GM12878 (cell line): Measurements from ENCODE around the gene PYHIN1.
"Not testable (repeated sequence)": the region's sequence is repeated elsewhere in the genome, so short reads cannot be mapped to it uniquely, and the experiment has no call there.

Experiments used
- CEBPZ ChIP-seq: fragments of 150-350 bp; IDR thresholded peaks from 2 replicates; pipeline ENCODE4 v1.6.1; 2016; ENCODE audit warnings: low read depth, low read length
- EGR1 ChIP-seq, 2 experiments: IDR thresholded peaks; 1 replicate in 1 of 2; 2 replicates in 1 of 2; pipeline ENCODE4 v1.6.1; 2011 to 2012; ENCODE audit warnings: low read depth in 2 of 2, low read length in 2 of 2, borderline replicate concordance in 1 of 2, mild to moderate bottlenecking in 1 of 2, moderate library complexity in 1 of 2
- EP300 ChIP-seq, 2 experiments: fragments of 150-350 bp in 1 of 2; IDR thresholded peaks; 2 replicates each; pipeline ENCODE4 v1.6.1; 2011 to 2012; ENCODE audit warnings: low read depth in 2 of 2, low read length in 2 of 2, borderline replicate concordance in 1 of 2, improper control_type of control experiment in 1 of 2, inconsistent platforms in 1 of 2; ENCODE audit not compliant: control insufficient read depth in 1 of 2
- POLR2A ChIP-seq: IDR thresholded peaks from 2 replicates; pipeline ENCODE4 v1.6.1; 2011; ENCODE audit warnings: low read depth, mild to moderate bottlenecking, low read length
- POLR2AphosphoS2 ChIP-seq: IDR thresholded peaks from 2 replicates; pipeline ENCODE4 v1.6.1; 2011; ENCODE audit warnings: low read depth, mild to moderate bottlenecking, low read length, improper control_type of control experiment, moderate library complexity
- POLR2AphosphoS5 ChIP-seq: IDR thresholded peaks from 2 replicates; pipeline ENCODE4 v1.6.1; 2011; ENCODE audit warnings: mild to moderate bottlenecking, low read length, inconsistent platforms
- PRDM15 ChIP-seq: fragments of 450-650 bp; formaldehyde crosslinking; IDR thresholded peaks from 2 replicates; pipeline ENCODE4 v1.4.0; 2020; ENCODE audit warnings: mild to moderate bottlenecking, moderate library complexity
- RAD21 ChIP-seq: IDR thresholded peaks from 2 replicates; pipeline ENCODE4 v1.6.1; 2011; ENCODE audit warnings: mild to moderate bottlenecking, low read depth, low read length, moderate library complexity; ENCODE audit not compliant: insufficient read depth
- RELA ChIP-seq: fragments of 450-650 bp; IDR thresholded peaks from 2 replicates; pipeline ENCODE4 v1.8.0; 2014; ENCODE audit warnings: borderline replicate concordance; ENCODE audit not compliant: partially characterized antibody
- TAF1 ChIP-seq: IDR thresholded peaks from 2 replicates; pipeline ENCODE4 v1.6.1; 2011; ENCODE audit warnings: mild to moderate bottlenecking, low read depth, low read length, borderline replicate concordance
- YBX1 ChIP-seq: fragments of 450-650 bp; IDR thresholded peaks from 2 replicates; pipeline ENCODE4 v1.6.1; 2016; ENCODE audit warnings: antibody characterized with exemption
- ZBED1 ChIP-seq: IDR thresholded peaks from 2 replicates; pipeline ENCODE4 v1.6.1; 2016; ENCODE audit warnings: borderline replicate concordance
- TF ChIP-seq, protein P1 (sequence below), 3 experiments: IDR thresholded peaks in 2 of 3; conservative IDR thresholded peaks in 1 of 3; 2 replicates each; pipeline ENCODE4 v1.5.1; 2011; ENCODE audit warnings: low read depth in 3 of 3, low read length in 3 of 3, mild to moderate bottlenecking in 3 of 3, control low read depth in 2 of 3, moderate library complexity in 2 of 3, inconsistent platforms in 1 of 3, mixed read lengths in 1 of 3; ENCODE audit not compliant: control insufficient read depth in 2 of 3, insufficient read depth in 1 of 3; ENCODE audit errors: extremely low read depth in 1 of 3

- TF ChIP-seq TAF1; CEBPZ; EGR1 (IDR thresholded peaks at IDR 0.05; ENCODE audit: borderline replicate concordance in 1 of 2, low read depth in 2 of 2, low read length in 2 of 2); EP300 (IDR thresholded peaks at IDR 0.05; ENCODE audit: borderline replicate concordance in 1 of 2, control insufficient read depth in 1 of 2, low read depth in 2 of 2, low read length in 2 of 2); ZBED1; PRDM15; RAD21; RELA; YBX1; POLR2A; POLR2AphosphoS2: not testable (repeated sequence)
- TF ChIP-seq POLR2AphosphoS5: 0 out of 2 replicates have a peak, but pooled peaks have one; percentile 36
- TF ChIP-seq, protein P1, sequence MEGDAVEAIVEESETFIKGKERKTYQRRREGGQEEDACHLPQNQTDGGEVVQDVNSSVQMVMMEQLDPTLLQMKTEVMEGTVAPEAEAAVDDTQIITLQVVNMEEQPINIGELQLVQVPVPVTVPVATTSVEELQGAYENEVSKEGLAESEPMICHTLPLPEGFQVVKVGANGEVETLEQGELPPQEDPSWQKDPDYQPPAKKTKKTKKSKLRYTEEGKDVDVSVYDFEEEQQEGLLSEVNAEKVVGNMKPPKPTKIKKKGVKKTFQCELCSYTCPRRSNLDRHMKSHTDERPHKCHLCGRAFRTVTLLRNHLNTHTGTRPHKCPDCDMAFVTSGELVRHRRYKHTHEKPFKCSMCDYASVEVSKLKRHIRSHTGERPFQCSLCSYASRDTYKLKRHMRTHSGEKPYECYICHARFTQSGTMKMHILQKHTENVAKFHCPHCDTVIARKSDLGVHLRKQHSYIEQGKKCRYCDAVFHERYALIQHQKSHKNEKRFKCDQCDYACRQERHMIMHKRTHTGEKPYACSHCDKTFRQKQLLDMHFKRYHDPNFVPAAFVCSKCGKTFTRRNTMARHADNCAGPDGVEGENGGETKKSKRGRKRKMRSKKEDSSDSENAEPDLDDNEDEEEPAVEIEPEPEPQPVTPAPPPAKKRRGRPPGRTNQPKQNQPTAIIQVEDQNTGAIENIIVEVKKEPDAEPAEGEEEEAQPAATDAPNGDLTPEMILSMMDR (IDR thresholded peaks at IDR 0.05 in 2 of 3, conservative IDR thresholded peaks at IDR 0.05 in 1 of 3; ENCODE audit: control insufficient read depth in 2 of 3, extremely low read depth in 1 of 3, insufficient read depth in 1 of 3, low read depth in 3 of 3, low read length in 3 of 3): not testable (repeated sequence)
These were observed 79.6 kb downstream of the PYHIN1 start for GRCh38 chr1:159011001-159011400.
